Activated CD4-positive, alpha-beta T cell treated with anti-CD3 and anti-CD28 coated beads for 4 hours (primary cell): ENCODE measurements around the gene CH25H.
A peak's percentile ranks its signal among the peaks of the same experiment; 100 is the strongest.
"Not testable (repeated sequence)": the region's sequence is repeated elsewhere in the genome, so short reads cannot be mapped to it uniquely, and the experiment has no call there.

Experiments used
- DNase-seq, 2 donors: peaks; one replicate each; pipeline ENCODE4 v3.0.0-alpha.2; 2020

Gene CH25H

DNA sequence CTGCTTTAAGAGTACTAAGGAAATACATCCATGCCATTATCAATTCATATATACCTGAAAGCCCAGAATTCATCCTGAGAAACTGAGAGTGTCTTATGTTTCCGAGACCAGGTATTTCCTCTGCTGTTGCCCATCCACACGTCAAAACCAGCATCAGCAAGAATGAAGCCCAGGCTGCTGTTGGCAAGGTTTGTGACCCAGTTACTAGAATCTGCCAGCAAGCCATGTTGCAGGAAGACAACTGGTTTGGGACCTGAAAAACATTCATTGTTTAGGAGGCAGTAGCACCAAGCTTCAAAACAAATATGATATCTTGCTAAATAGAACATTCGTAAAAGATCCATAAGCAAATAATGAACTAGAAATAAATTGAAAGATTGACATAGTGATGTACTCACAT, 21.0 kb upstream of the CH25H start:
- no peak for DNase-seq

DNA sequence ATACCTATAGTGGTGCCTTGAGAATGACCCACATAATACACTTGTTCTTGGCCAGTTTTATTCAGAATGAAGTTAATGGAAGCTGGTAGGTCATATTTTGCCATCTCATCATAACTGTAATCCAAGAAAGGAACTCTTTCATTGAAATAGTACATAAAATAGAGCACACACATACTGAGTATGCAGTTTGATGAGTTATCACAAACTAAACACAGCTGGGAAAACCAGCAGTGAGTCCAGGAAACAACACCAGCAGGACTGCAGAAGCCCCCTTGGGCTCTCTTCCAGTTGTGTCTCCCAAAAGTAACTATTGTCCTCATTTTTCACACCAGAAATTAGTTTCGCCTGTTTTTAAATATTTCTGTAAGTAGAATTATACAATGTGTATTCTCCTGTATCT, 19.8 kb upstream of the CH25H start:
- DNase-seq: no peak

DNA sequence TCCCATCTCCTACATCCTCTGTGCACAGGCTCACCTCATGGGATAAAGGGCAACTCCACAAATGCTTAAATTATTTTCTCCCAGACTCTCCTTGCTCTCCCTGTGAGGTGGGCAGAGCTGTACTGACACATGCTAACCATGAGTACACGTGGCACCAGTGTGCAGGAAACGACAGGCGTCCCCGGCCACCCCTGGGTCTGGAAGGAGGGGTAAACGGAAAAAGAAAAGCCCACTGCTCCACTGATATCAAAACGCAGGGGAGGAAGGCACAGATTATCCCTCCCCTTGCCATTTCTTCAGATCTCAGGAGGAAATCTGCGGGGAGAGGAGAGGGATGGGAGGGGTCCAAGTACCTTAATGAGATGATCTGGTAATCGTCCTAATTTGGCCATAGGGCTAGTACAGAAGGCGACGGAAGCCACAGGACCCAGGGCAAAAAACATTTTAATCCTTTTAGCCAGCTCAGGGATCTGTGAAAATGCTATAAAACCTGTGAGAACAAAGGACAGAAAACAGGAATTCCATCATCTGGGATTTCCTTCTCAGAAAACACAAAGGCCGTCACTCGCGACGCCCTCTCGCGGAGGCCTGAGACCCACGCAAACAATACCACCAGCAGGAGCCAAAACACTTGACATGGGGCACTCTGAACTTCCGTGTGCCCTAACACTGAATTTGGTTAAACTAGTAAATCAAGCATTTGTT, 17.8 kb upstream of the CH25H start:
- DNase-seq: no peak

DNA sequence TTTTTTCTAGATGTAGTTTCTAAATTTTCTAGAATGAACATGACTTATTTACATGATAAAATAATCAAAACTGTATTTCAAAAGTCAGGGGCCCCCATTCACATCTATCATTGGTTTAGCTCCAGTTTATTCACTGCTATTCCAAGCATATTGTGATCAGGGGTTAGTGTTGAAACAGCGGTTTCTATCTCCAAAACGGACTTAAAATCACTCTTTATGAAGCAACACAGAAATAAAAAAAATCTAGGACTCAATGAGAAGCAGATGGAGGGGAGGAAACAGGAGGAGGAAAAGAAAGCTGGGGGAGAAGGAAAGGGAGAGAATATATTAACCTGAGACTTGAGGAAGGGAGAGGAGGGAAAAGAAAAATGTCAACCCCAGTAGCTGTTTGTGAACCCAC, 14.8 kb upstream of the CH25H start:
- no peak for DNase-seq

DNA sequence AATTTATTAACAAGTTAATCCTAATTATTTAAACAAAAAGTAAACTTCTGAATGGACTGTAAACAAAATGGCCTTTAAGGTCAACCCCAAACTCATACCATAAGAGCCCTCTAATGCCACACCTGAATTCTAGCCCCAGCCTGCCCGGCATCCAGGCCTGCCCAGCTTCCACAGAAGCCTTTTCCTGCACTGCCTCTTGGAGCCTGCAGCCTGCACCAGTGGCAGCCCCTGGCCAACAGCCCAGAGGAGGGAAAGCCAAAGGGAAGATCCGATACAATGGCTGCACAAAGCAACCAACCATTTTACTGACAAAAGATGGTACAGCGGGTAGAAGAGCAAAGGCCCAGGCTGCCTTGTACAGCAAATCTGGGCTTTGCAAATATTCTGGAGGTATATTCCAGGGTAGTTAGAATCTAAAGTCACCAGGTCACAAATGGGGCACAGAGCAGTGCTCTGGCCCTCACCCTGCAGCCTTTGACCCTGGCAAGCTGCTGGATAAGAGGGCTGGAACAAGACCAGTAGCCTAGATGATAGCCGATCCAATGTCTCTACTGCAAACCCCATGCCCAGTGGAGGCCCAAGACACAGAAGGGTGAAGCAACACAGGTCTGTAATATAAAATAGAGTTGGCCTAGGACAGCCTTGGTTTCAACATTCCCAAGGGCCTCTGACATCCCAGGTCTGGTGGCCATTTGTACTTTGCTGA, 12.5 kb upstream of the CH25H start:
- no peak for DNase-seq

DNA sequence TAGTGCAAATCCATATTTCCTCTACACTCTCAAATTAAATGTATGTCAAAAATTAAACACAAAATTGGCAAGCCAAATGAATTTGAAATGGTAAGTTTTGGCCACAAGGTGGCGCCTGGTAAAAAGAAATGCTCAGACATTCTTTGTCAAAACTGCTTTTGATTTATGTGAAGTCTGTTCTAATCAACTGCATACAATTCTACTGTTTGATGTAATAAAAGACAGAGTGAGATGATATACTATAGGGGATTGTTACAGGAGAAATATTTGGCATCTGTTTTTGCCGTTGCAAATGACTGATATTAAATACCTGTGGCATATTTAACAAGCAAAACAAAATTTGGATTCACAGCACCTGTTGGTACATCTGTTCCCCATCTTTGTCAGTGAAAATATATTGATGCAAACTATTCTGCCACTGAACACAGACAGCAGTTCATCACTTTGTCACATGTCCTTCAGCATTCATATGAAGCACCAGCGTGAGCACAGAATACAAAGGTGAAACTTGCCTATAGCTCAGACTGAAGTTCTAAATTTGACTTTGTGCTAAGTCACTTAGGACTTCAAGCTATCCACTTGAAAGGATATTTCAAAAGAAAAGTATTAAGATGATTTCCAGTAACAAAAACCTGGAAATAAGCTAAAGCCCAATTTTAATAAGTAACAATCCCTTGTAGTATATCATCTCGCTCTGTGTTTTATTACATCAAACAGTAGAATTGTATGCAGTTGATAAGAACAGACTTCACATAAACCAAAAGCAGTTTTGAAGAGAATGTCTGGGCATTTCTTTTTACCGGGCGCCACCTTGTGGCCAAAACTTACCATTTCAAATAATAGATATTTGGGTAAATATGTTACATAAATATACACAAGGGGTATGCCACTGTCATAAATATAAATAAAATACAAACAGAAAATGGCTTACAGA, 10.2 kb upstream of the CH25H start:
- peak; percentile 51 to 70 for DNase-seq

DNA sequence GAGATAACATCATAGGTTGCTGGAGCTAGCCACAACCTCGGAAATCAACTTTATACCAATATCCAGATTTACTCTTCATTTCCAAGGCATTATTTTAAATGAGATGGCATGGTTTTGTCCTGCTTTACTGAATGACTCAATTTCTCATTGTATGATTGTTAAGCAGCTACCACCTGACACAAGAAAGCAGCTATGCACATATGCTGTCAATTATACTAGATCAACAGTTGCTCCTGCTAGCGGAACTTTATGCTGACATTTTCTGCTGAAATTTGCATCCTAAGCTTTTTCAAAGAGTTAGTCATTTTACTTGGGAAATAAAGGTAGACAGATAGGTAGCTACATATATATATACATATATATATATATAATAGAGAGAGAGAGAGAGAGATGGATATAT, 8.9 kb upstream of the CH25H start:
- DNase-seq: no peak

DNA sequence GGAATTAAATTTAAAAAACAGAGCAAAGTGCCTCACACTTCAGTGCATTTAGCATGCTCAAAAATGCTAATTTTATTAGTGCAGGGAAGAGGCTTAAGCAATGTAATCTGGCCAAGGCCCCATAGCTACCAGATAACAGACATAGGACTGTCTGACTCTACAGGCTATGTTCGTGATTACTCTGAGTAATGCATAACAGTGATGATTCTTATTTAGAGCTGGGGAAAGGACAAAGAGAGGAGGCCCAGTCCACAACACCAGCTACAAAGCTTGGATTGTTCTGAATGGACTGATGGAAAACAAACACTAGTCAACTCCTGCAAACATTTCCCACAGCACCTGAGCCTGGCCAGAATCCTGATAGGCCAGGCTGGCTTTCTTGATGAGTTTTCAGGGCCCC, 8.4 kb upstream of the CH25H start:
- DNase-seq: no peak

DNA sequence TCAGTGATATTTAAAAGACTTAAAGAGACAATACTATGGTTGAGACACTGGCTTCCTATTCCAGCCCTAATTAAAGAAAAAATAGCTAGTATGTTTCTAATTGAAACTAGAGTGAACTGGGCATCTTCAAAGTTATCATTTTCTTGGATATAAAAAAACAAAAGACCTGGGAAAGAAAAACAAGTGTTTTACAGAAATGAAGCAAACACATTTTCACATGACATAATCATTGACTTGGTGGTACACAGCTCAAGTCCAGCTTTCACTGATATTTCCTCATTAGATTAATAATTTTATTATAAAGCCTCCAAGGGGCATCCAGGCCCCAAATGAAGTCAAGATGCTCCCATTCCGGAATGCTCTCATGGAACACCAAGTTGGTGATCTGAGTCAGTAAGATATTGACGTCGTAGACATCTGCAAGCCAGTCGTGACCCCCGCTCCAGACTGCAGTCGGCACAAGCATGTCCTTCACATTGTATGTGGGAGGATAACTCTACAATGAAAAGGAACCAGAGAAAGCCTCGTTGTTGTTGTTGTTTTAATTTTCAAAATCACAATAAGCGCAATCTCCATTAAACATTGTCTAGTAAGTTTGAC, 7.5 kb upstream of the CH25H start:
- no peak for DNase-seq

DNA sequence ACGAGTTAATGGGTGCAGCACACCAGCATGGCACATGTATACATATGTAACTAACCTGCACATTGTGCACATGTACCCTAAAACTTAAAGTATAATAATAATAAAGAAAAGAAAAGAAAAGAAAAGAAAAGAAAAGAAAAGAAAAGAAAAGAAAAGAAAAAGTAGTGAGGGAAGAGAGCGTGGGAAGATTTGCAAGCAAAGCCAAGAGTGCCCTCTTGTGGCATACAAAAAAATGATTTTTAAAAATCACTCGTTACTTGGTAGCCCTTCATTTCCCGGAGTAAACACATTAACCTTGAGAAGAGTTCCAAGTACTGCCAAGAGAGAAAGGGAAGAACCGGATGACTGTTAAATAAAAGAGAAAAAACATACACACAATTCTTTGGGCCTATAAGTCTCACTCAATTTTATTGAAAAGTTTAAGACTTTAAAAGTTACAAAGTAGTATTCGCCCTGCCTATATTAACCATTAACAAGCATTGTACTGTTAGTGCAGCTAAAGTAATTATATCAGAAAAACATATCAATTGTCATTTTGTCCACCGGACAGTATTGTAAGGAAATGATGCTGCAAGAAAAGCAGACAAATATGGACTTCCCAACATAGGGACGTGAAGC, 6.2 kb upstream of the CH25H start:
- DNase-seq: peak in 1 of 2 donors; percentile 7

DNA sequence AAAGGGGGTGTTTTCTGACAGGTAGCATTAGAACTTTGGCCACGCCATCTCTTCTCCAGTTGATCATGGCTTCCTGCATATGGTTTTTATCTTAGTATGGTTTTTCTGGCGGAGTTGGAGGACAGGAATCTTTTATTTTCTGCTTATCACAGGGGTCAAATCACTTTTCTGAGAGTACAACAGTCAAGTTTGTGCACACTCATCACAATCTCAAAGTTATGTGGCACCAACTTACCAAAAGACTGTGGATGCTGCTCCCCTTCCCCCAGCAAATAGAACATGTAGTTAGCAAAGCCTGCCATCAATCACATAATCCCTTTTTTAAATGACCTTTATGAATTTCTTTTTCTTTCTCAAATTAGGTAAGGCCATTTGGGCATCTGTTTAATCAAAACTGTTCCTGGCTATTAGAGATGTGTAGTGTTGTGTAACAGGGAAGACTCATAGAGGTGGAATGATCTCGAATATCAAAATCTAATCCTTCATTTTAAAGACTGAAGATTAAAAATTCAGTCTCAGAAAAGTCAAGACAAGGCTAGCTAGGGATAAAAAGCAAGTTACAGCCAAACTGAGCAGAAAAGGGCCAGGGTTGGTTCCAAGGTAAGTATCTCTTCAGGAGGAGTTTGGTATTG, 3.8 kb upstream of the CH25H start:
- DNase-seq: no peak

DNA sequence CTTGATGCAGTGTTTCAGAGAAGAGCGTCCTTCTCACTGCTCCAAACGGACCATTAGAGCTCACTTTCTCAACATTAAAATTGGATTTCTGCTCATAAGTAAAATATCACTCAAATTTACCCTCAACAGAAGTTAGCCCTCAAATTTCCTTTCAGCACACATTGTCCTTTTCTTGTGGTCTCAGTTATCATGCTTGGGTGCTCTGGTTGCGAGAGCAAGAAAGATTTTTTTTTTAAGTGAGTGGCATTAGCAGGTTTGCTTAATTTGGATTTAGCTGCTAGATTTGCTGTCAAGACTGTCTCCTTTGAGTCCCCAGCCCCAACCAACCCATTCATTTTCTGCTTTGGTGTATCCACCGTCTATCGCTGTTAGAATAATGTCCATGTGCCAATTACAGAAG, 2.6 kb upstream of the CH25H start:
- DNase-seq: no peak

DNA sequence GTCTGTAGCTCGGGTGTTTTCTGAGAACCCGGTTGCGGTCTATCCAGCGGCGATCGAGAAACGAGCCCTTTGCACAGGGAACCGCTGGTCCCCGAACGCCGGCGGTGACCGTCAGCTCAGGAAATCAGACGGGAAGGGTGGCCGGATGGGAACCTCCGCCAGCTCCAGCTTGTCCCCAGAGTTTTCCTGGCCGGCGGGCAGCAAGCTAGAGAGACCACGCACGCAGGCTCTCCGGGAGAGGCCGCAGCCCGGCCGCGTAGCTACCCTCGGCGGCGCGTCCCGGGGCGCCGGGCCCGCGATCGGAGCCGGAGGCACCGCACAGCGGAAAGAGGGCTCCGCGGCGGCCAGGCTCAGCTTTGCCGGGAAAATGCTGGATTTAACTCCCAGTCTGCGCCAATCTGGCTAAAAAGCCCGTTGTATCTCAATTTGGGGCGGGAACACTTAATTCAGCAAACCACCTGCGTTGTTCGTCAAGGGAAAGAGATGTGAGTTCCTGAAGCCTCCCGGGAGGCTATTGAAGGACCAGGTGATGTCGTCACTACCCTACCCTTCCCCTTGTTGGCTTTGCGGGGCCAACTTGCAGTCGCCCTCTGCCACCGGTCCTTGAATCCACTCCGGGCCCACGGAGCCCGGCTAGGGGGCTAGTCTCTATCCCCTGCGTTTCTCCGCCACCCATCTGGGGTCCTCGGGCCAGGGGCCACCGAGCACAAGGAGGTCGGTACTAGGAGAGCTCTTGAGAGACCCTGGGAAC, 859 bp upstream of the CH25H start:
- DNase-seq: peak; percentile 5

DNA sequence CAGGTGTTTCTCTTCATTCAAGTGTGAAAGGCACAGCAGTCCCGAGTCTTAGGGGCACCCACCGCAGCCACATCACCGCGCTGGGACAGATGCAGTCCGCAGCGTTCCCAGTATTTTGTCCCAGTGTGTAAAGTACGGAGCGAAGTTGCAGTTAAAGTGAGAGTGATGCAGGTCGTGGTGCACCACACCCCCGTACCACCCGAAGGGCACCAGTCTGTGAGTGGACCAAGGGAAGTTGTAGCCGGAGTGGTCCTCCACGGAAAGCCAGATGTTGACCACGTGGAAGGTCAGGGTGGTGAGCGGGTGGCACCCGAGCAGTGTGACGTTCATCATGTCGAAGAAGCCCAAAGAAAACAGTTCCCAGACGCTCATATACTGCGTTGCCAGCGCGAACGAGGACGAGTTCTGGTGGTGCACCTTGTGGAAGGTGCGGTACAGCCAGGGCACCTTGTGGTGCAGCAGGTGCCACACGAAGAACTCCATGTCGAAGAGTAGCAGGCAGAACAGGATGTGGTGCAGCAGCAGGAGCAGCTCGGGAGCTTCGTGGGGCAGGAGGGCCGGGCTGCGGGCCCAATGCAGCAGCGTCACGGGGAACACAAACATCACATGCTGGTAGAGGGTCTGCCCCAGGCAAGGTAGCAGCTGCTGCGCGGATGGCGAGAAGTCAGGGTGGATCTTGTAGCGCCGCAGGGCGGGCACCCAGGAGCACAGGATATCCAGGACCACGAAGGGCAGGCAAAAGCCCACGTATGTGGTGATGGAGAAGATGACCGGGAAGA, 526 bp downstream of the CH25H start:
- peak; percentile 18 to 34 for DNase-seq

DNA sequence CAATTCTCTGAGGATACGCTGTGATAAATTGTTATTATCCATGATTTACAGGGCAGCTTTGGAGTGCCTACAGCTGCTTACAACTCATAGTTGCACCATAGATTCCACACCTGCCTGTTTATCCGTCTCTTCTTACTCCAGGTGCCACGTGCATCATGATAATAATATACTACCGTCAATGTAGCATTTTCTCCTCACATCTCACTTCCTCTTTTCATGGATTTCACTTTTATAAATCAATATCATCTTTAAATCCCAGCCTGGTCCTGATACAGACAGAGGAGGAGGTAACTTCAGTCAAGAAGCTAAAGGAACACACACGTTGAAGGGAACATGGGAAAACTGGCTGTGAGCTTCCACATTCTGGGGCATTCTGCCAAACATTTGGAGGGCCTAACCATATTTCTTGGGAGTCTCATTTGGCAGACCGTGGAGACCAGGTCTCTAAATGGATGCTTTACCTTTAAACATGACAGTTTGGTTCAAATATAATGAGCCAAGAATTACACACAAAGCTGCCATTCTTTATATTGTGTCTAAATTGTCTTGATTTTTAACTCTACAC, 2.4 kb downstream of the CH25H start:
- DNase-seq: no peak

DNA sequence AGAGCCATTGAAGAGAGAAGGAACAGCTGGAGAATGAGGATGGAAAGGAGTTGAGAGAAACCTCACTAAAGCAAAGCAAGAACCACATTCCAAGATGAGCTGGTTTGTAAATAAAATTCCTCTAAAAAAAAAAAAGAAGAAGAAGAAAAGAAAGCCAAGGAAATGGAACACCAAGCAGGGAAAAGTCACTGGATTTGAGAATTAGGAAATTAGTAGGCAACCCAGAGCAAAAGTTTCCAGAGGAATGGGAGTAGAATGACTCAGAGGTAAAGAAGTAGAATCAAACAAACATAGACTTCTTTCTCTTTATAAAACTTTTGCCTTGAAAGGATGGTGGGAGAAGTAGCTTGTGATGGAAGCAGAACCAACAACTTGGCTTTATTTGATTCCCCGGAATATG, 3.9 kb downstream of the CH25H start:
- DNase-seq: no peak

DNA sequence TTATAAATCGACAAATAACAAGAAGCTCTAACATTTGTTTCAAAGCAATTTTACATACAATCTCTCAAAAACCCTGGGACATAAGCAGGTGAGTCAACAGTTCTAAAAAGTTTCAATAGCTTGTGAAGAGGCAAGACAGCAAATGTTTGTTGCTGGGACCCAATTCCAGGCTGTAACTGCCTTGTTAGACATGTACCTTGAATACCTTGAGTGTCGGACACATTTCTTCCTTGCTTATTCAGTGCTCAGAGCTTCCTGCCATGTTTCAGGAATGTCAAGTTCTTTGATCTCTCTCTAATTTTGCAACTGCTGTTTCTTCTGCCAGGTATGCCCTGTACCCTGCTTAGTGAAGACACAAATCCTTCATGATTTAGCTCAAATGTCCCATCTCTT, 5.1 kb downstream of the CH25H start:
- no peak for DNase-seq

DNA sequence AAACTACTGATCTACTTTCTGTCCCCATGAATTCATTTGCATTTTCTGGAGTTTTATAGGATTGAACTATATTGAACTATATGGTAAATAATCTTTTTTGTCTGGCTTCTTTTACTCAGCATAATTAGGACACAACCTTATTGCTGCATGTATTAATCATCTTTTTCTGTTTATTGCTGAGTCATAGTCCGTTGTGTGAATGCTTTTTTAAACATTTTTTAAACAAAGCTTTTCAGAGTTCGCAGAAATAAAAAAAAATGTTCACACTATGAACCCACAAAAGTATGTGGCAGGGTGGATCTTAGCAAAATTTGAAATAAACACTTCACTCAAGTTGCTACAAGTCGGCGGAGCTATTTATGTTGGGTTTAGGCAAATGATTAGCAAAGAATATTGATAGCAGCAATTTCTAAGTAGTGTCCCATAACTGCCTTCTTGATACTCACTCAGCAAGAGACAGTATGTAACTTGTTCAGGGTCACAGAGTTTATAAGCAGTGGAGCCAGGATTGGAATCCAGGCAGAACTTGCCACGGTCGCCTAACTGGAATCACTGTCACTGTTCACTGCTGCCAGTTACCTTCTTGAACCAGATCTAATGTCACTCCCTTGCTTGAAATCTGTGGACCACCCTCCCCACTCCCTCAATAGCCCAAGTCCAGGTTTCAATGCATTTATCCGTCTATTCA, 5.6 kb downstream of the CH25H start:
- DNase-seq: no peak

DNA sequence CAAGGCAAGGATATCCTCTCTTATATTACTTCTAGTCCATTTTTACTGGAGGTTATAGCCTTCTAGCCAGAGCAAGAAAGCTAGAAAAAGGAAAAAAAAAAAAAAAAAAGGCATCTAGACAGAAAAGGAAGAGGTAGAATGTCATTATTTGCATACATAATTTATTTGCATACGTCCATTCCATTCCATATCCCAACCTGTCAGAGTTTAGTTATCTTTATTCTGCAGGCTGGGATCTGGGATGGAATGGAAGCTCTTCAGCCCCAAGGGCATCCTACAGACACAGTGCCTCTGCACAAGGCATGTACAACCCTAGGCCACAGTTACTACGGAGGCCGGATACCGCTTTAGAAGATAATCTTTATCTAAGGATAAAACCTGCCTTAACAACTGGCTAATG, 9.6 kb downstream of the CH25H start:
- DNase-seq: no peak

DNA sequence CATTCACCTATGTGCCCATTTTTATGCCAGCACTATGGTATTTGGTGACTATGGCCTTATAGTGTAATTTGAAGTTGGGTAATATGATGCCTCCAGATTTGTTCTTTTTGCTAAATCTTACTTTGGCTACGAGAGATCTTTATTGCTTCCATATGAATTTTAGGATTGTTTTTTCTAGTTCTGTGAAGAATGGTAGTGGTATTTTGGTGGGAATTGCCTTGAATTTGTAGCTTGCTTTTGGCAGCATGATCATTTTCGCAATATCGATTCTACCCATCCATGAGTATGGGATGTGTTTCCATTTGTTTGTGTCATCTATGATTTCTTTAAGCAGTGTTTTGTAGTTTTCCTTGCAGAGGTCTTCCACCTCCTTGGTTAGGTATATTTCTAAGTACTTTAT, 15.8 kb downstream of the CH25H start:
- not testable (repeated sequence) for DNase-seq
